HG03139 (cell line): ENCODE data around the gene TRDMT1.
"Not testable (repeated sequence)": the region's sequence is repeated elsewhere in the genome, so short reads cannot be mapped to it uniquely, and the experiment has no call there.

ENCODE experiments used
- ATAC-seq: cut with Tn5 transposase; IDR thresholded peaks from one replicate; pipeline ENCODE4 v1.9.1; 2021; ENCODE audit not compliant: unreplicated experiment

Gene TRDMT1

DNA sequence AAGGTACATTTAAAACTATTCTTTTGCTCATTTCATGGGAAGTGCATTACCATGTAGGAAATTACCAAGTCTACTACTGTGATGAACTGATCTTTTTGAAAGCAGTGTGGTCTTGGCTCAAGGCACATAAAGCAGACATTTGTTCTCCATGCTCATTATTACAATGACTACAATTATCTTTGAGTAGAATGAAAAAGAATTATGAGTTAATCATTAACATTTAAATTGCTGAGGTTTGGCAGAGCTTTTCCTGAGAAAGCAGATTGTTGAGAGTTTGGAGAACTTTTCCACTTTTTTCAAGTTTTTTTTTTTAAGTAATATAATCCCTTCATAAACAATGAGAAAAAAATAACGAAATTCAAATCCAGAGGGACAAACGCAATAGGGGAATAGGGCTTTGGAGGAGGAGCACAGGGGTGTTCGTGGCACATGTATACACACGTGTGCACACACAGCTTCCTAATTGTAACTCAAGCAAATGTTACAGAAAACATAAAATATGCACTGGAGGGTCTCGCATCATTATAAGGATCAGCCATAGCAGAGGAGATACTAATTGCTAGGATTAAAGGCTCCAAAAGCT lies 62.9 kb downstream of the TRDMT1 start:
- ATAC-seq: no peak

DNA sequence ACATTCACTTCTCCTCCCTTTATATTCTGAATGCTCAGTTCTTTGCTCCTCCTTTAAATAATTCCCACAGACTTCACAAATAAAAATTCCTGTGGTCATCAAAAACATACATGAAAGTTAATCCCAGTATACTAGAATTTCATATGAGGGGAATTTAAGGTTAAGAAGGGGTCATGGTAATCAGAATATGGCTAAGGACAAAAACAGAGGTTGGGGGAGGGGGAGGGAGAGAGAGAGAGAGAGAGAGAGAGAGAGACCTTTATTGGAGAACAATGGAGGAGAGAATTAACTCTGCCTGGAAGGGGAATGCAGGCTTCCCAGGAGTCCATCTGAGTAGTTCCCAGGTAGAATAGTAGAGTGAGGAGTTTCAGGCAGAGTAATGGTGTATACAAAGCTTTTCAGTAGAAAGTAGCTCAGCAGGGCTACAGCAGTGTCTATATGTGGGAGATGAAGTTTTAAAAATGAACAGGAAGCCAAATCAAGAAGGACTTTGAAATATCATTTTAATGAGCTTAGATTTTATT lies 66.7 kb downstream of the TRDMT1 start:
- ATAC-seq: no peak

DNA sequence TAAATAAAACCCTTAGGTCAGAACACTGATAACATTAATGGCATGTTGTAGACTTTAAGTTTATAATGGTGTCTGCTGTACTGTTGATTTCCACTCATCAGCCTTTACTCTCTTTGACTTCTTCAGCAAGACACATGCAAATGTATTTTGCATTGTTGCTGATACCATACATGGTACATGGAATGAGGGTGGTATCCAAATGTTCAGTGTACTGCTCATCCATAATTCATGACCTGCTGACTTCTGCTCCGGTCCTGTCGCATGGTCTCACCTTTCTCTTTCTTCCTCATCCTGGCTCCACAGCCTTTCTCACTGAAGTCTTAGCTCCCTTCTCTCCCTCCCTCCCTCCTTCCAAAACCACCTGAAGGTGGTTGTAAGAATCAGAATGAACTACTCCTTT lies 67.2 kb downstream of the TRDMT1 start:
- ATAC-seq: no peak

DNA sequence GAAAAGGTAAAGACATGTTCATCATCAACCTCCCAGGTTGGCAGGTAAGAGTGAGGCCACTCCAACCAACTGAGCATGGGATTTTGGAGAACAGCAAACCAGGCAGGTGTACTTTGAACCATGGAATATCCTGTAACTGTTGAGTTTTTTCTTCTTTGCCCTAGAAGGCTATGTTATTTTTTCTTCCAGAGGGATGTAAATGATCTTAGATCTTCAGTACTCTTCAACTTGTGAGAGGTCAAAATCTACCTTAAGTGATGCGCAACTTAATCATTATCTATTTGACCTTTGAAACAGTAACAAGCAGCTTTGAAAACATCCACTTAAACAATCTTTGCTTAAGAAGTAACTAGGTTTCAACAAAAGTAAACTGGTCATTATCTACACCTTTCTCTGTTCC lies 71.7 kb downstream of the TRDMT1 start, which contains the start of gene CUBN:
CUBN (minus strand) TSS at position 71 of the 400 bp plus-strand sequence; CDS start at position 25, 46 bp downstream.
- ATAC-seq: no peak

DNA sequence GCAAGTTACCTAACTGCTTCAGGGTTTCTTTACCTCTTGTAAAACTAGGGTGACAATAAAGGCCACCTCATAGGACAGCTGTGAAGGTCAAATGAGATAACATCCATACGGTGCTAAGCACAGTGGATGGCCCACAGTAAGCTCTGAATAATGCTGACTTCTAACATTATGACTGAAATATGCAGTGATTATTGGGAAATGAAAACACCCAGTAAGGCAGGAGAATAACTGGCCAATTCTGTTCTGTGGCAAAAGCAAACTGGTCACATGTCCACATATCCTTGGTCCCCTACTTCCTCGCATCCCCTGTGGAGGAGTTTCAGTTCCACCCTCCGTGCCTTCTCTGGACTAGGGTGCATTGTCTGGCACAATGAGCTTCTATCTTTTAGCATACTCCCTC lies 73.2 kb downstream of the TRDMT1 start:
- ATAC-seq: no peak

DNA sequence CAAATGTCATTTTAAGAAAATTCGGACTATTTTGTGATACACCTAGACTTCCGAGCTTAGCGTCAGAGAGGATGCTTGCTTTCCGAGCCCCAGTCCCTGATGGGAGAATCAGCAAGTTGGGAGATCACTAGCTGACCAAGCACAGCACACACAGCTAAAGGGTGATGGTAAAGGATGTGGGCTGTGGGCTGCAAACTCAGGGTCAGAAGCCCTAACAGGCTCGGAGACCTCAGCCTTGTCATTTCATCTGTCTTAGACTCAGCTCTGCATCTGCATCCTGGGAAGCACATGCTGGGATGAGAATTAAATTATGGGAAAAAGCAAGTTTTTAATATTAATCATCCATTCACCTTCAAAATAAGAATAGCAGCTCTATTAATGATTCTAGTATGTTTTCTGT lies 75.1 kb downstream of the TRDMT1 start:
- no peak for ATAC-seq

DNA sequence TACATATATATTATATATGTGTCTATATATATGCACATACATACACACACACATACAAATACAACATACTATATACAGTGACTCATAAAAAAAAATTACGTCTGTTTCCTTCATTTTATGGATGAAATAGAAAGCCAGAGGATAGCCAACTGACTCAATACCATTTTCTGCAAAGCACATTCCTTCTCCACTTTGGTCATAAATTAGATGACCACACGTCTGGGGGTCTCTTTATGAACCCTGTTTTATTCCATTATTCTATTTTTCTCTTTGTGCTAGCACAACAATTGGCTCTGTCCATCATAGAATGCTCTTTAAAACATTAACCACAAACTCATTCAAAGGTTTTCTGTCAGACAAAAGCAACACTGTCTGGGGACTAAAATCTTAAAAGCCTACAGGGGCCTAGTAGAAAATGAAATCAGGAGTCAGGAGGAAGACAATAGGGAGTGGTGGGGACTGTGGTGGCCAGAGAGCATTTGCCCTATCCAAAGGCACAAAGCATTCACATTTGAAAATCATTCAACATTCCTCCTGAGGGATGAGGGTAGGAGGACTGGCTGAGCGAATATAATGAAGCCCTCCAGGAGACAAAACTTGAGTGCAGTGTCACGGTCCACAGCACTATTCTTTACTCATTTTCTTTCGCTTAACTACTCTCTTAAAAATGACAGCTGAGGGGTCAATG lies 76.1 kb downstream of the TRDMT1 start:
- no peak for ATAC-seq

DNA sequence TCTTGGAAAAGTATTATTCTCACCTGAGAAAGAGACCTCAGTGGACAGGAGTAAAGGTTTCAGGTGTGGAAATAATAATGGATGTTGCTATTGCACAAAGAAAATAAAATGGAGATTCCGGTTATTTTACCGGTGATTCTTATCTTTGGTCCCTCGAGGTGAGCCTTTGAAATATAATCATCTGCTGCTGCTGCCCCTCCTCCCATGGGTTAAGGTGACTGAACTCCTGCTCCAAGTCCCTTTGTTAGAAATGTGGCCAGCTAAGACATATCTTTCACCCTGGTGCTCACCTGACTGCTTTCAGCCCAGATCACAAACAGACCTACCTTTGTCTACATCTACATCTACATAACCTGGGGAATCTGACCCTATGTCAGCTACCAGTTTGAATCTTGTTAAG lies 77.5 kb downstream of the TRDMT1 start:
- no peak for ATAC-seq

DNA sequence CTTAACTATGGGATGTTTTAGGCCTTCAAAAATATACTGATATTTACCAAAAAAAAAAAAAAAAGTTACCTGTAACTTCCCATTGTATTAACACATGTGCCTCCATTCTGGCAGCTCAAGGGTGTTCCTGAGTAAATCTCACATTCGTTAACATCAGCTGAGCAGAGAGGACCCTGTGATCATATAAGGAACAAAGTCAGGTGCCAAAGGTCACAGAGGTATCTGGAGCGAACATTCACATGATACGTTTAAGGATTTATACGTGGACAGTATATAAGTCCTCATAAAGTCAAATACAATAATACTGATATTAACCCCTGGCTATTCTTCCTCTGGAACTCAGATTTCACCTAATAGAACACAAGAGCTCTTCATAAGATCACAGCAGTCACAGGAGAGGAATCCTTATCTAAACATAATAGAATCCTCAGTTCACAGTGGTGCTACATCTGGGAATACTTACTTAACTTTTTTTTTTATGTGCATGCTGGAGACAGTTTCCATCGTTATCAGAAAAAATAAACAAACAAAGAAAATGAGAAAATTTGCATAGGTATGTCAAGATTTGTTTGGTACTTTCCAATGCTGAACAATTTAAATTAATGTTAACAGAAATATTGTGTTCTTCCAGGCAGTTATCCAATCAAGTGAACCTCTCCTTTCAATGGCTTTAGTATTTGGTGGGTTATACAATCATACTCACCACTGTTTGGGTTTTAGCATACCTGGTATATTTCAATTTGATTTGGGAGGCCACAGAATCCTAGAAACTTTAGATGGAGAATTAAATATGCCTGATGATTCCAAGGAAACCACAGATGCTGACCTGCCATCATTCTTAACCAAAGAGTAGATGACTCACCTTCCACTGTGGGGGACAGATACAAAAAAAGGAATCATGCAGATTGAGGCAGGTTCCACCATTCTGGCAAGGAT lies 78.5 kb downstream of the TRDMT1 start:
- no peak for ATAC-seq

DNA sequence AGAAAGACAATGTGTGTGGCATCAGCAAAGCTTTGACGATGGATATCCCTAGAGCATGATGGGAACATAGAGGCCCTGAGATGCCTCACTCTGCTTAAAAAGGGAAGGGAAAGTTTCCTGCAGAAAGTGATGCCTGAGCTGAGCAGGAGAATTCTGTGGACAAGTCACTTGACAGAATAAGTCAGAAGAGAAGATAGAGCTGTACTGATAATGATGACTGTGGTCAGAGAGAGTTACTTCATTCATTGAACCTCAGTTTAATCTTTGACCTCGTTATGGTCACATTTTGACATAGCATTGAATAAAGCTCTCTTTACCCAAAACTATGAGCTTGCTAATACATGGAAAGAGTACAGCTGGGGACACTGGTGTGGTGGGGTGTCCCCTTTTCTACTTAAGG lies 79.4 kb downstream of the TRDMT1 start:
- ATAC-seq: no peak

DNA sequence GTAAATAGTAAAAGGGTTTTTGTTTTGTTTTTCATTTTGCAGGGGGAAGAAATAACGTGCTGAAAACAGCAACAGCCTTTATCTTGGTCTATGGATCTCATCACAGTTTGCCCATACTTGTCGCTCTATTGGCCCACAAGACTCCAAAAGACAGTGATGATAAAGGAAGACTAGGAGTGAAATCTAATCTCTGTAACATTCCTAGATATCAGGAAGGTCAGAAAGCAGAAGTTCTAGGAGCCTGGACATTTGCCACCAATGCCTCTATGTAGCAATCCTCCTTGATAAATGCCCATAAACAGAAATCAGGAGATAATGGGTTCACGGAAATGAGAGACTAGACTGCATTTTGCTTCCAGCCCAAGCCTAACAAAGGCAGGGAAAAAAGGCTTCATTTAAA lies 80.8 kb downstream of the TRDMT1 start:
- no peak for ATAC-seq

DNA sequence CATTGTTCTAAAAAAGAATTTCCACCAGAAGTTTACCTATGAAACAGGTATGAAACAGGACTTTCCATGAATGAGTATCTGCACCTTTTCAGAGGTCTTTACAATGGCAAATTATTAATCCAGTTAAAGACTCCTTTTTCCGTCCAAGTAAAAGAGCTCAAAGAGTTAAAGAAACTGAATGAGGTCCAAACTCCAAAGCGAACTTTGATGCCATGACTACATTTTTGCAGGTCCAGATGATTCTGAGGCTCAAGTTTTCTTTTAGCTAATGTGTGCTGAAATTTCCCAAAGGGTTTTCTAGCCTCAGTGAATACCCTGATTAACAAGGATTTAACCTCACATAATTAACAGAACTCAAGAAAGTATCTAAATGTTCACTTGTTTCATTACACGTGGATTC lies 81.6 kb downstream of the TRDMT1 start:
- no peak for ATAC-seq

DNA sequence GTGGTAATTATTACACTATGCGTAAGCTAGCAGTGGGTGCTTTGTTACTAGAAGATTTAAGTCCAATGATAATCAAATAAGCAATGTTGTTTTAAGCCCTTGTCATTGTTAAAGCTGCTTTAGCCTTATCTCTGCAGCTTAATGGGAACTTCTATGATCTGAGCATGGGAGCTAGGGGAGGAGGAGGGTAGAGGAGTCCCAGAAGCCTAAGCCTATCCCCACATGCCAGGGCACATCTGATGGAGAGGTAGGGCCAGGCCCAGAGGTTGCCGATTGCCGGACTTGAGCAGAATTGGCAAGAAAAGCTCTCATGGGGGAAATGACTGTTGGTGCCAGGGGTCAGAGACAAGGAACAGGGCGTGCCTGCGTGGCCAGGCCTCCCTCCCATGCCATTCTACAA lies 85.3 kb downstream of the TRDMT1 start:
- no peak for ATAC-seq

DNA sequence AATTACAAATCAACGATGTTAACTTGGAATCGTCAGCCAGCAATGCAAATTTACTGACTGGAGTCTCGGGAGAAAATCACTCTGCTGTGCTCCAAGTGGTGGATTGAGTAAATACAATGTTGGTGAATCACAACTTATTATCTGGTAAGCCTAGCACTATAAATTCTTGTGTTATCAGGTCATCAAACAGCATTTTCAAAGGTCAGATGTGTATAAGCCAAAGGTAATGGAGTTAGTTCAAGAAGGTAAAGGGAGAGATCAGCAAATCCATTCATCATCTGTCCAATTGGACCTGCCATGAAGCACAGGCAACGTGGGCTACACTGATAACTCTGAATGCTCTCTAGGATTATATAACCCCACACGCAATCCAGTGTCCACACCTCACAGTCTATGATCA lies 85.8 kb downstream of the TRDMT1 start:
- ATAC-seq: no peak

DNA sequence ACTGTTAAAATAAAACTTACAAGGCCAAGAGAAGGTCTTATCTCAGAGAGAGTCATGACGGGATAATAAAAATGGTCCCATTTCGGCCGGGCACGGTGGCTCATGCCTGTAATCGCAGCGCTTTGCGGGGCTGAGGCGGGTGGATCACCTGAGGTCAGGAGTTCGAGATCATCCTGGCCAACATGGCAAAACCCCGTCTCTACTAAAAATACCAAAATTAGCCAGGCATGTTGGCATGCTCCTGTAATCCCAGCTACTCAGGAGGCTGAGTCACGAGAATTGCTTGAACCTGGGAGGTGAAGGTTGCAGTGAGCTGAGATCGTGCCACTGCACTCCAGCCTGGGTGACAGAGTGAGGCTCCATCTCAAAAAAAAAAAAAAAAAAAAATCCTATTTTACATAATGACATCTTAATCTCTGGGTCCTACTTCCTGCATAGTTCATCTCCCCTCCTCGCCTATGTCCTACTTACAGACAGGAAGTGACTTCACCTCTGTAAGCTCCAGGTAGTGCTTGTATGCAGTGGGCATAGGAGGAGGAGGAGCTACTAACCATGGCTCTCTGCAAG lies 86.5 kb downstream of the TRDMT1 start:
- not testable (repeated sequence) for ATAC-seq

DNA sequence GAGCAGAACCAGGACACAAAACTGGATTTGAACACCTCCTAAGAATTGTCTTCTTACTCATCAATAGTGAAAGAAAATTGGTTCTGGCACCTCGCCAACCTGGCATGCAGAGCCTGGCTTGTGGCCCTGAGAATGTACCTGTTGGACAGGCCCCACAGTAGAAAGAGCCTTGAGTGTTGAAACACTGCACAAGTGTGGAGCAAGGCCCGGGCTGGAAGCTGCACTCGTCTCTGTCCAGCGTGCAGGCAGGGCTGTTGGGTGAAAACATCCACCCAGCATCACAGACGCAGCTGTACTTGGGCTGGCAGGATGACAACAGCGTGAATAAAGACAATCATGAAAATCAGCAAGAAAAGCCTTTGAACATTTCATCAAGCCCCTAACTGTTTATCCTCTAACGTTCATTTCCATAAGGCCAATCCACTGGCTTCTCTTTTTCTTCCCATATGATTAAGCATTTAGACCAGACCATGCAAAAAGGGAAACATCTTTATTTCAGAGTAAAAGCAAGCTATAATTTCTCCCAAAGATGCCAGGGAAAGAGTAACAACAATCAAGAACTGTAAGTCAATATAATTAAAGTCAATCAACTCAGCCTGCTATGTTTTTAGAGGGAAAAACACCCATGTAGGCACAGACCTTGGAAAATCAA lies 87.5 kb downstream of the TRDMT1 start:
- ATAC-seq: no peak

DNA sequence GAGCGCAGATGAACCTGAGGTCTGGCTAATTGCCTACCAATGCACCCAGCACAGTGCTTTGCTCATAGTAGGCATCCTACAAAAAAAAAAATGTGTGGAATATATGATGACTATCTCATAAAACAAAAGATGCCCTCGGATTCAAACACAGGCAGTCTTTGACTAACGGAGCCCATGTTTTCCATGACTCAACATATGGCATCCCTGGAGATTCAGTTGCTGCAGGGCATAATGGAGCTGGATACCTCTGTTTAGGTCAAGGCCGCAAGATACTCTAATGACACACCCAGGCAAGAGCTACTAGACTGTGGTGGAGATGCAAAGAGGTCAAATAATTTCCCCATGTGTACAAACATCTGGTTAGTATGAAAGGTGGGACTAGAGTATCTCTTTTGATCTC lies 88.1 kb downstream of the TRDMT1 start:
- ATAC-seq: no peak

DNA sequence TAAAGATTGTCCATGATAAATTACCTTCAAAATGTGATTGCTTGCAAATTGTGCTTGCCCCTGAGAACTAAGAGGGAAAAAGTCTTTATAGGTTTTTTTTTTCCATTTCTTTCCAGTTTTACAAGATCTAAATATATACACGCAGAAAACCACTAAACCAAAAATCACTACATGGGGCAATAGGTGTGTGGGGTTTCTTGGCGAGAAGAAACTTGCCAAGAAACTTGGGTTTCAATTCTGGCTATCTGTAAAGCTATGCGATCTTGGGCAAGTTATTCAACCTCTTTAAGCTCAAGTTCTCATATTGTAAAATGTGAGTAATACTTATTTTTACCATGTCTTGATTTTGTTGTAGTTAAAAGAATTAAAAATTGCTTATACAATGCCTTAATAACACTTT lies 88.9 kb downstream of the TRDMT1 start:
- ATAC-seq: no peak

DNA sequence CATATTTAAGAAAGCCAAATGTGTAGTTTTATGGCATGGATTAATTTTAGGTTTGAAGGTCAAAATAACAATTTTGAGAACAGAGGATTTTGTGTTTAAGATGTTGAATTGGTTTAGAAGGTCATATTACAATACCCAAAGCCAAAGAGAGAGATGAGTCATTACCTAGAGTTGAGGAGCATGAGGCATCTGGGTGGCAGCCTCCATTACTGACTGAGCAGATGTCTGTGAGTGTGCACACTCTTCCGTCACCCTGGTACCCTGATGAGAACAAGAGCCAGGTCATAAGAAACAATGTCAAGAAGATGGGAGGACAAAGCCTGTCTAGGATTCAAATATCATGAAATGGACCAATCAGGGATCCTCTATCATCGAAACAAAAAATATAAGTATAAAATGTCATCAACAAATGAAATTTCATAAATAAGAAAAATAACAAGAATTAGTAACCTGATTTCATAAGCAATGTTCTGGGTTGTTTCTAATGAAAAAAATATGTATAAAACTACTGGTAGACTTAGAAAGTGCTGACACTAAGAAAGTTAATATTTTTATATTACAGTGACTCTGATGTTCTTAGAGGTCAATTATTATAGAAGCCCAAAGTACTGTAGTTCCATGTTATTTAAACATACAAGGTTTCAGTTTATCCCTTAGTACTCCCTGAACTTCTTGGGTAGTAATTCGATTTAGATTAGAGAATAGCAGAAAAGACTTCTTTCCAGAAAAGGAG lies 91.8 kb downstream of the TRDMT1 start:
- ATAC-seq: no peak

DNA sequence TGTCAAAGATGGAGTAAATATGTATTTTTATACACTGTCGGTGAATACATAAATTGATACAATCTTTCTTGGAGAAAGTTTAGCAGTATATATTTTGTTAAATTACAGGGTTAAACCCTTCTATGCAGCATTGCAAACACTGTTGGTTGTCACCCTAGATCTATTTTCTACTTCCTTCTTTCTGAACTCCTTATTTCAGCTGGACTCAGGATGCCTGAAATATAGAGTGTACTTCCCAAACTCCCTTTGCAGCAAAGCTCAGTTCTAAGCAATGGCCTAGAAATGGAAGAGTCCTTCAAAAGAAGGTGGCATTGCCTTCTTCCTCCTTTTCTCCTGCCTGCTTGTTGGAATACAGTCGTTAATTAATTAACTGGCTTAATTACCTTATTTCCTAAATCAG lies 92.4 kb downstream of the TRDMT1 start:
- ATAC-seq: no peak
